Osteocyte (in vitro differentiated cells): Measurements from ENCODE around the gene NR5A2. TPM values are rescaled to one million over a fixed set of nuclear protein-coding genes. Genes with fewer than 3 reads are reported as not detected.

Experiments used
- DNase-seq: peaks from one replicate; pipeline ENCODE4 v3.0.0; 2021; ENCODE audit warnings: mixed read lengths; ENCODE audit not compliant: unreplicated experiment; ENCODE audit errors: extremely low spot score
- H3K27ac Mint-ChIP-seq: one replicate; pipeline ENCODE4 v1.8.0; 2021; ENCODE audit warnings: mild to moderate bottlenecking, mixed read lengths; ENCODE audit not compliant: unreplicated experiment
- H3K27me3 Mint-ChIP-seq: one replicate; pipeline ENCODE4 v1.8.0; 2021; ENCODE audit warnings: mixed read lengths; ENCODE audit not compliant: unreplicated experiment
- H3K36me3 Mint-ChIP-seq: one replicate; pipeline ENCODE4 v1.8.0; 2021; ENCODE audit warnings: mixed read lengths; ENCODE audit not compliant: unreplicated experiment
- H3K4me1 Mint-ChIP-seq: one replicate; pipeline ENCODE4 v1.8.0; 2021; ENCODE audit warnings: mixed read lengths; ENCODE audit not compliant: unreplicated experiment
- H3K4me3 Mint-ChIP-seq: one replicate; pipeline ENCODE4 v1.8.0; 2021; ENCODE audit warnings: mild to moderate bottlenecking, moderate library complexity, mixed read lengths; ENCODE audit not compliant: unreplicated experiment
- H3K9me3 Mint-ChIP-seq: one replicate; pipeline ENCODE4 v1.8.0; 2021; ENCODE audit warnings: mixed read lengths; ENCODE audit not compliant: unreplicated experiment
- CTCF ChIP-seq: fragments of 200-600 bp; sonication (generic); IDR thresholded peaks from 2 replicates; pipeline ENCODE4 v1.5.0; 2021; ENCODE audit warnings: antibody characterized with exemption, mild to moderate bottlenecking, moderate library complexity
- total RNA-seq: library from RNA; stranded (reverse); gene quantifications from 2 replicates; pipeline ENCODE4 v1.2.1, GENCODE V29; 2021

NR5A2 gene
- total RNA-seq, 1 donor from 2014 or later: not detected

- TF ChIP-seq CTCF: no peak
- Mint-ChIP-seq H3K9me3 (no peaks in the 10 kb centered on the region), H3K27ac (no peak overlapping the region), H3K4me3 (no peak overlapping the region), H3K36me3 (no peaks in the 10 kb centered on the region), H3K27me3 (peaks cover 41% of the 10 kb centered on the region), H3K4me1 (no peaks in the 10 kb centered on the region)
- no peak for DNase-seq
These were observed 103.0 kb downstream of the NR5A2 start for GRCh38 chr1:200130552-200130951.

- no peak for TF ChIP-seq CTCF
- no peaks in the 10 kb centered on the region for H3K36me3 Mint-ChIP-seq
- H3K9me3 Mint-ChIP-seq: no peaks in the 10 kb centered on the region
- H3K4me3 Mint-ChIP-seq: no peak overlapping the region
- no peak for DNase-seq
- H3K4me1 Mint-ChIP-seq: no peaks in the 10 kb centered on the region
- no peak overlapping the region for H3K27ac Mint-ChIP-seq
- peaks cover 41% of the 10 kb centered on the region for H3K27me3 Mint-ChIP-seq
These were observed 104.1 kb downstream of the NR5A2 start for GRCh38 chr1:200131551-200132125.

GRCh38 chr1:200133123-200133522, 105.6 kb downstream of the NR5A2 start:
- no peaks in the 10 kb centered on the region for H3K9me3 Mint-ChIP-seq
- H3K4me1 Mint-ChIP-seq: no peaks in the 10 kb centered on the region
- TF ChIP-seq CTCF: no peak
- no peak overlapping the region for H3K27ac Mint-ChIP-seq
- DNase-seq: no peak
- H3K36me3 Mint-ChIP-seq: no peaks in the 10 kb centered on the region
- H3K4me3 Mint-ChIP-seq: no peak overlapping the region
- H3K27me3 Mint-ChIP-seq: peaks cover 42% of the 10 kb centered on the region

GRCh38 chr1:200134116-200134515, 106.6 kb downstream of the NR5A2 start:
- H3K9me3 Mint-ChIP-seq: no peaks in the 10 kb centered on the region
- H3K27me3 Mint-ChIP-seq: peaks cover 41% of the 10 kb centered on the region
- no peak overlapping the region for H3K27ac Mint-ChIP-seq
- DNase-seq: no peak
- H3K4me1 Mint-ChIP-seq: no peaks in the 10 kb centered on the region
- TF ChIP-seq CTCF: no peak
- no peaks in the 10 kb centered on the region for H3K36me3 Mint-ChIP-seq
- H3K4me3 Mint-ChIP-seq: no peak overlapping the region

- H3K9me3 Mint-ChIP-seq: no peaks in the 10 kb centered on the region
- H3K36me3 Mint-ChIP-seq: no peaks in the 10 kb centered on the region
- H3K4me3 Mint-ChIP-seq: no peak overlapping the region
- peaks cover 26% of the 10 kb centered on the region for H3K27me3 Mint-ChIP-seq
- no peak for DNase-seq
- H3K27ac Mint-ChIP-seq: no peak overlapping the region
- no peak for TF ChIP-seq CTCF
- no peaks in the 10 kb centered on the region for H3K4me1 Mint-ChIP-seq
These were observed 108.9 kb downstream of the NR5A2 start for GRCh38 chr1:200136384-200136783.
